HuH-7.5 (cell line): ENCODE data around the gene SPINK6.

Source experiments
- DNase-seq: peaks from one replicate; pipeline ENCODE4 v3.0.0; 2011; ENCODE audit warnings: low spot score

The SPINK6 gene

DNA sequence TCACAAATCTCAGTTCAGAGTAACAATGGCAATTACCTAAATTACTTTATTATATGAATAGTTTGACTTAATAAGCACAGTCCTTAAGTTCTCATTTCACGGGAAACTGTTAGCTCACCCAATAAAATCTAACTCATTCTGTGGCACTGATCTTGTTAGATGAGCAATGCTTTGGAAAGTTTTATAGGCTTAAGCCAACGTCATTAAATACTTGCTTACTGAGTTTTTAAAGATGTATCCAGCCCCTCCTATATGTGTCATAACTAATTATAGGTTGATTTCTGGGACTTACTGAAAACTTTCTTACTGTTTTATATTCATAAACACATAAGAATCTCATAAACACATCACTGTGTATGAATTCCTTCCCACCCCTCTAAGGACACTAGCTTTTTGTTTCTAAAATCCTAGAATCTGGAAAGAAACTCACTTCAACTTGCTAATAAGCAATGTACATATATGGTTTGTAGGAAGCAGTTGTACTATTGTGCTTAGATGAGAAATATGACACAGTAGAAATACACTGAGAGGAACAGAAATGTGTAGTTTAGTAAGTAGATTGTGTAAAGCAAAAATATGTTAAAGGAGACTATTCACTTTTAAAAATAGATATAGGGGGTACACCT, 21.4 kb downstream of the SPINK6 start:
- DNase-seq, result no peak

DNA sequence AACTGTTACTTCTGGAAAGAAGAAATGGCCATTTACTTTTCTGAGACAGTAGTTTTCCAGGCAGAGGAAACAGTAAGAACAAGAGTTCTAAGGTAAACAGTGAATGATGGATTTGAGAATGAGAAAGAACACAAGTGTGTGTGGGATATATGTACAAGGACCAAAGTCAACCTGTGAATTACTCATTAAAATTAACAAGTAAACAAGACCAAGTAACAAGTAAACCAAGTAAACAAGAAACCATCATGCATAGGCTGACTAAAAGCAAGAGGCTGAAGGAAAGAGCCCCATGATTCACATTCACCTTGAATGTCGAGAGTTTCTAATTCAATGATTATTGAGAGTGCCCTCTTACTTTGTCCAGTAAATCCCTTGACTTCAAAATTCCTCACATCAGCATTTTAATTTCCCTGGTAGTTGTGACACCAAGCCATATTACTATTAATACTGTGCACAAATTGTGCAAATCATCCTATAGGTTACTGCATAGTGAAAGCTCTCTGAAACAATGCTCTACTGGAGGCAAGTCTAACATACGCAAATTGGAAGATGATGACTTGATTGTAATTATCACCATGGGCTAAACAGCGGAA, 25.6 kb downstream of the SPINK6 start:
- no peak for DNase-seq

DNA sequence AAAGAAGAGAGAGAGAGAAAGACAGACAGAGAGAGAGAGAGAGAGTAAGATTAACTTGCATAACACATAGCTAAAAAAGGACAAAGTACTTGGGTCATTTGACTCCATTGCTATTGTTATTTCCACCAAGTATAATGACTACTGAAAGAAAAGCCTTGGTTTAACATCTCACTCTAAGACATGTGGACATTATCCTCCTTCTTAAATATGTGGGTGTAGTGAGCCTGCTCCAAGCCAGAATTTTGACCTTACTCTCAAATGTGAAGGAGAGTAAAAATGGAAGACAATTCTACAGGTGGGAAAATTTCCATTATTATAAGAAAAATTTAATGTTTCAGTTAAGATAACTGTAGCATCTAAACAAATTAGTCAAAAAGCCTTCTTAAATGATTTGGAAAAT, 27.0 kb downstream of the SPINK6 start:
- DNase-seq, result no peak

DNA sequence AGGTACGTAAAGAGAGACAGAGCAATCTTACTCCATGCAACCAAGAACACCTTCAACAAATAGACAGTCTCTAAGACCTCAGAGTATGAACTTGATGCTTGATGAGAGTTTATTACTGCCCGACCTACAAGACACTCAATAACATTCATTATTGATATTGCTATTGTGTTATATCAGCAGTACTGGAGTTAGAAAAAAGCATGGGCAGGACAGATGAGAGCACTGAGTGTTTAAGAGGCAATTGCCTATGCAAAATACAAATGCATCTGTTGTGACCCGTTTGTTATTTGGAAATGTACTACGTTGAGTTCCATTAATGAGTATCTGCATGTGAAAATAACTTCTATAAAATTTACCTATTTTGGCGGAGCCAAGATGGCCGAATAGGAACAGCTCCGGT, 27.4 kb downstream of the SPINK6 start:
- DNase-seq, result no peak

- DNase-seq, result no peak
Measured at GRCh38 chr5:148237785-148238417, 35.1 kb downstream of the SPINK6 start.

DNA sequence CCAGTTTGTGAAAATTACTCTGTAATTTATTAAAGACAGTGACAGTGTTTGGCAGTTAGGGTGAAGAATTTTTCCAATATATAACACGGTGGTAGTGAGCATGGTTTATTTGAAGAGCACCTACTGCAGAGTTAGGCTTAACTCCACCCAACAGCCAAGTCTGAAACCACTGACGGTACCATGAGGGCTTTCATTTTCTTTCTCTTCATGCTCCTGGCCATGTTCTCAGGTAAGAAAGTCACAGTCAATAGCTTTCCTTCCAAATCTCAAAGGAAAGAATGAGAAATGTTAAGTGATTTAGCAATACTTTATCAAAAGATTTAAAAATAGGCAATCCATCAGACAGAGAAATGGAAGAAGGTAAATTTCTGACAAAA, 35.6 kb downstream of the SPINK6 start, which contains the start of gene MARCOL:
Gene MARCOL (plus strand): TSS at position 108 of the 377 bp plus-strand sequence. CDS start 73 bp downstream, at position 181.
- DNase-seq, result no peak

DNA sequence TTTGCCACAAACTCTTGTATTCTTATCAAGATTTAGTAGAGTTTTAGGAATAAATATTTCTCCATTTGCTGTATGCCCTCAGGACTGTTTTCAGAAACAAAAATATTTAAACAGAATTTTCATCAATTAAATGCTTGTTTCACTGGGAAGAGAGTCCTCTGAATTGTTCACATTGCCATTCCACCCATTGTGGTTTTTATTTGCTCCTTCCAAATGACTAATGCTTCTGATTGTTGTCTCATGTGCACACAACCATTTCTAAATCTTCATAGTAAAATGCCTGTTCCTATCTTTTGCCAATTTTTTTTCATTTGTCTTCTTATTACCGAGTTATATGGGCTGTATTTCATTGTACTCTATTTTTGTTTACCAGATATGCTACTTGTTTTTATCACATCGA, 46.1 kb downstream of the SPINK6 start:
- no peak for DNase-seq

DNA sequence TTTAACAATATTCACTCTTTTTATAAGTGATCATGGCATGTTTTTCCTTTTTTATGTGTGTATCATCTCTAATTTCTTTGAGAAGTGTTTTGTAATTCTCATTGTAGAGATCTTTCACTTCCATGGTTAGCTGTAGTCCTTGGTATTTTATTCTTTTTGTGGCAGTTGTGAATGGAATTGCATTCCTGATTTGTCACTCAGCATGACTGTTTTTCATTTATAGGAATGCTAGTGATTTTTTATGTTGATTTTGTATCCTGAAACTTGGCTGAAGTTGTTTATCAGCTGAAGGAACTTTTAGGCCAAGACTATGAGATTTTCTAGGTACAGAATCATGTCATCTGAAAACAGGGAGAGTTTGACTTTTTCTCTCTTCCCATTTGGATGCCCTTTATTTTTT, 52.6 kb downstream of the SPINK6 start:
- no peak for DNase-seq

DNA sequence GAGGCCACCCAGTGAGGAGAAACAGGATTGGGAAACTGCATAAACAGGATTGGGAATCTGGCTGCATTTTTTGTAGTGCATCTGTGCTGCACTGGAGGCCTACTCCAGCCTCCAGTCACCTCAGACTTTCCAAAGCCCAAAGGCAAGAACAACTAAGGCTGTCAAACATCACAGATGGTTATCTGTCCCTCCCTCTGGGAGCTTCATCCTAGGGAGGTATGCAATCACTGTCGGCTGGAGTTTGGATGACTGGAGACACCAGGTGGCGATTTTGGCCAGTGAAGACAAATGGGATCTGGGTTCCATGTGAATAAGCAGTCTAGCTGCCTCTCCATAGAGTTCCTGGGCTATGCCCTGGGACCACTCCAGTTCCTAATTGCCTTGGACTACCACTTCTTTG, 56.4 kb downstream of the SPINK6 start:
- DNase-seq, result no peak

DNA sequence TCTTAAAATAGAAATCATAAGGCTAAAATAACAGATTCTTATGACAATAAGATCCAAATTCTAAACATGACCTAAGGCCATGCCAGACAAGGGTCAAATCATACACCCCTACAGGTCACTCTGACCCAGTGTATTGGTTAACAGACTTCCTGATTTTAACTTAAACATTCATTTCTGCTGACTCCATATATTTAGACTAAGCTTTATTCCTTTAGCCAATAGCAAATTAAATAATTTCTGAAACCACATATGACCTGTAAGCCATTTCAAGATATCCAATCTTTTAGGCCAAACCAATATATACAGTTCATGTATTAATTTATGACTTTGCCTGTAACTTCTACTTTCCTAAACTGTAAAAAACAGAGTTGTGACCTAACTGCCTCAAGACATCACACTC, 58.4 kb downstream of the SPINK6 start:
- DNase-seq, result no peak
